HG03521 (cell line): ENCODE data around the gene SLC5A1.
"Not testable (repeated sequence)": the region's sequence is repeated elsewhere in the genome, so short reads cannot be mapped to it uniquely, and the experiment has no call there.

Experiments used
- ATAC-seq: cut with Tn5 transposase; IDR thresholded peaks from one replicate; pipeline ENCODE4 v1.9.1; 2021; ENCODE audit warnings: mild to moderate bottlenecking, moderate library complexity; ENCODE audit not compliant: unreplicated experiment

SLC5A1 gene

GRCh38 chr22:32083814-32084213 lies 40.8 kb downstream of the SLC5A1 start:
- no peak for ATAC-seq

GRCh38 chr22:32088084-32088483 lies 45.0 kb downstream of the SLC5A1 start:
- ATAC-seq, result no peak

GRCh38 chr22:32097018-32097417 lies 54.0 kb downstream of the SLC5A1 start:
- ATAC-seq, result no peak

GRCh38 chr22:32097881-32098499 lies 54.9 kb downstream of the SLC5A1 start:
- no peak for ATAC-seq

GRCh38 chr22:32100711-32101110 lies 57.6 kb downstream of the SLC5A1 start:
- ATAC-seq, result no peak

- ATAC-seq, result no peak
Observed at GRCh38 chr22:32103658-32104315, 60.7 kb downstream of the SLC5A1 start.

- no peak for ATAC-seq
Observed at GRCh38 chr22:32106930-32107329, 63.9 kb downstream of the SLC5A1 start.

GRCh38 chr22:32112380-32112779 lies 69.3 kb downstream of the SLC5A1 start:
- no peak for ATAC-seq

- no peak for ATAC-seq
Observed at GRCh38 chr22:32119568-32120235, 76.6 kb downstream of the SLC5A1 start.

- ATAC-seq, result no peak
Observed at GRCh38 chr22:32120603-32121002, 77.5 kb downstream of the SLC5A1 start.

- no peak for ATAC-seq
Observed at GRCh38 chr22:32122899-32123298, 79.8 kb downstream of the SLC5A1 start.

GRCh38 chr22:32123657-32124056 lies 80.6 kb downstream of the SLC5A1 start:
- ATAC-seq, result no peak

- no peak for ATAC-seq
Observed at GRCh38 chr22:32127904-32128303, 84.8 kb downstream of the SLC5A1 start.

- no peak for ATAC-seq
Observed at GRCh38 chr22:32130464-32130863, 87.4 kb downstream of the SLC5A1 start.

- no peak for ATAC-seq
Observed at GRCh38 chr22:32132126-32132525, 89.1 kb downstream of the SLC5A1 start.

GRCh38 chr22:32132783-32133182 lies 89.7 kb downstream of the SLC5A1 start:
- no peak for ATAC-seq

GRCh38 chr22:32134796-32135195 lies 91.7 kb downstream of the SLC5A1 start:
- ATAC-seq, result not testable (repeated sequence)

- not testable (repeated sequence) for ATAC-seq
Observed at GRCh38 chr22:32135958-32136357, 92.9 kb downstream of the SLC5A1 start.

- ATAC-seq, result not testable (repeated sequence)
Observed at GRCh38 chr22:32136881-32137280, 93.8 kb downstream of the SLC5A1 start.

GRCh38 chr22:32137731-32138324 lies 94.8 kb downstream of the SLC5A1 start:
- not testable (repeated sequence) for ATAC-seq

- ATAC-seq, result not testable (repeated sequence)
Observed at GRCh38 chr22:32138576-32138975, 95.5 kb downstream of the SLC5A1 start.

- ATAC-seq, result not testable (repeated sequence)
Observed at GRCh38 chr22:32140688-32141087, 97.6 kb downstream of the SLC5A1 start.
